NCI-H146 (cell line): ENCODE data around the gene THSD4.
A peak's percentile ranks its signal among the peaks of the same experiment; 100 is the strongest.

ENCODE experiments used
- DNase-seq: peaks from one replicate; lab custom pipeline; 2025; lab: John Stamatoyannopoulos, UW

Gene THSD4

GRCh38 chr15:71810256-71811035 is 695.2 kb downstream of the THSD4 start, which contains the start of gene NR2E3:
Gene NR2E3 (plus strand): TSS chr15:71810554. CDS start chr15:71810744, 190 bp downstream.
- DNase-seq = peak; percentile 84

- no peak for DNase-seq
Measured at GRCh38 chr15:71811036-71811736, 695.9 kb downstream of the THSD4 start.

GRCh38 chr15:71811752-71812735 is 696.8 kb downstream of the THSD4 start:
- DNase-seq = no peak

- no peak for DNase-seq
Measured at GRCh38 chr15:71812966-71813722, 697.9 kb downstream of the THSD4 start.

- no peak for DNase-seq
Measured at GRCh38 chr15:71813723-71814470, 698.6 kb downstream of the THSD4 start.

- no peak for DNase-seq
Measured at GRCh38 chr15:71815301-71815700, 700.0 kb downstream of the THSD4 start.

GRCh38 chr15:71817351-71817750 is 702.1 kb downstream of the THSD4 start:
- no peak for DNase-seq

- DNase-seq = no peak
Measured at GRCh38 chr15:71820127-71820526, 704.9 kb downstream of the THSD4 start.

- DNase-seq = no peak
Measured at GRCh38 chr15:71821547-71822129, 706.4 kb downstream of the THSD4 start.

- no peak for DNase-seq
Measured at GRCh38 chr15:71822890-71823630, 707.8 kb downstream of the THSD4 start.

GRCh38 chr15:71823801-71824200 is 708.5 kb downstream of the THSD4 start:
- no peak for DNase-seq

GRCh38 chr15:71825021-71825730 is 709.9 kb downstream of the THSD4 start:
- DNase-seq = no peak

GRCh38 chr15:71826196-71826595 is 710.9 kb downstream of the THSD4 start:
- DNase-seq = no peak

- no peak for DNase-seq
Measured at GRCh38 chr15:71830981-71831380, 715.7 kb downstream of the THSD4 start.
